Esophagus muscularis mucosa (tissue), 4 donors: ENCODE measurements around the gene MAP4K1. TPM values are rescaled to one million over a fixed set of nuclear protein-coding genes. Genes with fewer than 3 reads are reported as not detected.

Experiments used
- DNase-seq: peaks from one replicate; pipeline ENCODE4 v3.0.0-alpha.2; 2017; ENCODE audit errors: extremely low spot score
- H3K27ac ChIP-seq, 4 donors: fragments of 200-600 bp; sonication (generic); replicated peaks in 1 of 4; 1 replicate in 3 of 4; 2 replicates in 1 of 4; pipeline ENCODE4 v1.5.1; 2016 to 2019; ENCODE audit warnings: mild to moderate bottlenecking in 1 of 4
- H3K27me3 ChIP-seq, 4 donors: fragments of 200-600 bp; sonication (generic); one replicate each; pipeline versions ENCODE4 v1.5.1 to v1.6.0; 2016 to 2019
- H3K36me3 ChIP-seq, 4 donors: fragments of 200-600 bp; sonication (generic); one replicate each; pipeline ENCODE4 v1.5.1; 2016 to 2019
- H3K4me1 ChIP-seq, 4 donors: fragments of 200-600 bp; sonication (generic); one replicate each; pipeline ENCODE4 v1.5.1; 2016 to 2019
- H3K4me3 ChIP-seq, 4 donors: fragments of 200-600 bp; sonication (generic); 1 replicate in 2 of 4; 2 replicates in 2 of 4; pipeline ENCODE4 v1.5.1; 2016 to 2019; ENCODE audit warnings: mild to moderate bottlenecking in 4 of 4, moderate library complexity in 1 of 4
- H3K9me3 ChIP-seq, 4 donors: fragments of 200-600 bp; sonication (generic); 1 replicate in 3 of 4; 2 replicates in 1 of 4; pipeline ENCODE4 v1.5.1; 2016 to 2019
- EP300 ChIP-seq: sonication (generic); formaldehyde crosslinking; IDR thresholded peaks from one replicate; pipeline ENCODE4 v1.6.1; 2017; ENCODE audit warnings: antibody characterized with exemption
- POLR2A ChIP-seq: fragments of 450-650 bp; IDR thresholded peaks from one replicate; pipeline ENCODE4 v1.6.1; 2017; ENCODE audit warnings: antibody characterized with exemption, moderate library complexity, mild to moderate bottlenecking, low read depth
- POLR2AphosphoS5 ChIP-seq, 2 donors: sonication (generic); formaldehyde crosslinking; IDR thresholded peaks; one replicate each; pipeline ENCODE4 v1.6.1; 2017; ENCODE audit warnings: antibody characterized with exemption in 2 of 2
- WGBS: methylation state at CpG from one replicate; pipeline ENCODE4 v1.1.5; 2018; 5-methylcytosine and 5-hydroxymethylcytosine counted together
- intact Hi-C: fragments of 100-400 bp; cut with DNase I; formaldehyde crosslinking; loops from one replicate; pipeline ENCODE4 v1.15.1; 2023
- total RNA-seq, 4 donors: library from RNA; depleted of rRNA; stranded (reverse); fragments of >200 nt; gene quantifications; one replicate each; pipeline versions ENCODE4 v1.1.0 to v1.2.1, GENCODE V29; 2016
- TF ChIP-seq, protein P1 (sequence below), 3 experiments: fragments of 200-600 bp in 2 of 3; fragments of 450-650 bp in 1 of 3; sonication (generic) in 2 of 3; IDR thresholded peaks; one replicate each; pipeline ENCODE4 v1.5.1; 2017 to 2019; ENCODE audit warnings: antibody characterized with exemption in 3 of 3, mild to moderate bottlenecking in 2 of 3, moderate library complexity in 1 of 3

MAP4K1 gene
- total RNA-seq, 4 donors from 2014 or later = 1.2 to 4.5 (median 3.1) TPM

- DNase-seq = no peak
- no peaks in the 10 kb centered on the region for H3K27me3 ChIP-seq
- no peaks in the 10 kb centered on the region for H3K9me3 ChIP-seq
- no peaks in the 10 kb centered on the region for H3K4me1 ChIP-seq
- WGBS = 91% methylated on average over 11 of the region's 11 CpGs
- H3K27ac ChIP-seq = no peak overlapping the region
- intact Hi-C loops = no loop called here
- H3K36me3 ChIP-seq = no peaks in the 10 kb centered on the region
- no peak overlapping the region for H3K4me3 ChIP-seq
- TF ChIP-seq POLR2A (no peak), EP300 (no peak), POLR2AphosphoS5 (IDR thresholded peaks at IDR 0.05) (no peak)
- TF ChIP-seq, protein P1, sequence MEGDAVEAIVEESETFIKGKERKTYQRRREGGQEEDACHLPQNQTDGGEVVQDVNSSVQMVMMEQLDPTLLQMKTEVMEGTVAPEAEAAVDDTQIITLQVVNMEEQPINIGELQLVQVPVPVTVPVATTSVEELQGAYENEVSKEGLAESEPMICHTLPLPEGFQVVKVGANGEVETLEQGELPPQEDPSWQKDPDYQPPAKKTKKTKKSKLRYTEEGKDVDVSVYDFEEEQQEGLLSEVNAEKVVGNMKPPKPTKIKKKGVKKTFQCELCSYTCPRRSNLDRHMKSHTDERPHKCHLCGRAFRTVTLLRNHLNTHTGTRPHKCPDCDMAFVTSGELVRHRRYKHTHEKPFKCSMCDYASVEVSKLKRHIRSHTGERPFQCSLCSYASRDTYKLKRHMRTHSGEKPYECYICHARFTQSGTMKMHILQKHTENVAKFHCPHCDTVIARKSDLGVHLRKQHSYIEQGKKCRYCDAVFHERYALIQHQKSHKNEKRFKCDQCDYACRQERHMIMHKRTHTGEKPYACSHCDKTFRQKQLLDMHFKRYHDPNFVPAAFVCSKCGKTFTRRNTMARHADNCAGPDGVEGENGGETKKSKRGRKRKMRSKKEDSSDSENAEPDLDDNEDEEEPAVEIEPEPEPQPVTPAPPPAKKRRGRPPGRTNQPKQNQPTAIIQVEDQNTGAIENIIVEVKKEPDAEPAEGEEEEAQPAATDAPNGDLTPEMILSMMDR (IDR thresholded peaks at IDR 0.05) = no peak
These were observed 39.9 kb downstream of the MAP4K1 start for GRCh38 chr19:38577826-38578225.

GRCh38 chr19:38571682-38572081 is 46.1 kb downstream of the MAP4K1 start:
- Histone ChIP-seq H3K9me3 (no peaks in the 10 kb centered on the region), H3K36me3 (no peaks in the 10 kb centered on the region), H3K27ac (no peak overlapping the region), H3K4me1 (no peaks in the 10 kb centered on the region), H3K27me3 (peaks cover 0 to 9% (median 0%) of the 10 kb centered on the region in 4 donors), H3K4me3 (no peak overlapping the region)
- intact Hi-C loops = no loop called here
- no CpG with 5 or more reads among the region's 2 CpGs for WGBS
- TF ChIP-seq, protein P1 (IDR thresholded peaks at IDR 0.05) = no peak
- TF ChIP-seq POLR2A (no peak), POLR2AphosphoS5 (IDR thresholded peaks at IDR 0.05) (no peak), EP300 (no peak)
- DNase-seq = no peak

GRCh38 chr19:38569368-38569983 is 48.3 kb downstream of the MAP4K1 start:
- intact Hi-C loops = no loop called here
- 75% methylated on average over 6 of the region's 6 CpGs for WGBS
- TF ChIP-seq POLR2A (no peak), EP300 (no peak), POLR2AphosphoS5 (IDR thresholded peaks at IDR 0.05) (no peak)
- TF ChIP-seq, protein P1 (IDR thresholded peaks at IDR 0.05) = no peak

GRCh38 chr19:38565691-38566105 is 52.1 kb downstream of the MAP4K1 start:
- no peaks in the 10 kb centered on the region for H3K9me3 ChIP-seq
- peaks cover 0 to 54% (median 5%) of the 10 kb centered on the region in 4 donors for H3K27me3 ChIP-seq
- no peak overlapping the region for H3K27ac ChIP-seq

More at GRCh38 chr19:38569368-38569983, 48.3 kb downstream of the MAP4K1 start:
- DNase-seq = no peak
- H3K27ac ChIP-seq = no peak overlapping the region
- peaks cover 0 to 28% (median 5%) of the 10 kb centered on the region in 4 donors for H3K27me3 ChIP-seq
- H3K4me1 ChIP-seq = peaks cover 0 to 7% (median 5%) of the 10 kb centered on the region in 4 donors
- H3K9me3 ChIP-seq = no peaks in the 10 kb centered on the region
- no peaks in the 10 kb centered on the region for H3K36me3 ChIP-seq
- no peak overlapping the region for H3K4me3 ChIP-seq

More at GRCh38 chr19:38565691-38566105, 52.1 kb downstream of the MAP4K1 start:
- 69% methylated on average over 20 of the region's 21 CpGs for WGBS
- Histone ChIP-seq H3K4me3 (peak overlapping the region; percentile 17 to 50 (median 33)), H3K4me1 (peaks cover 0 to 7% (median 5%) of the 10 kb centered on the region in 4 donors), H3K36me3 (peaks cover 0 to 4% (median 0%) of the 10 kb centered on the region in 4 donors)
- TF ChIP-seq POLR2AphosphoS5 (IDR thresholded peaks at IDR 0.05) (no peak), POLR2A (no peak), EP300 (no peak)
- TF ChIP-seq, protein P1 (IDR thresholded peaks at IDR 0.05) = no peak
- intact Hi-C loops = no loop called here
- DNase-seq = no peak
